Peyer's patch (tissue), 4 donors: ENCODE results near the gene SIRT2.

Experiments
- POLR2A ChIP-seq, 2 donors: fragments of 450-650 bp; IDR thresholded peaks; one replicate each; pipeline ENCODE4 v1.5.1; 2017; ENCODE audit warnings: antibody characterized with exemption in 2 of 2, mild to moderate bottlenecking in 2 of 2, moderate library complexity in 2 of 2
- TF ChIP-seq, protein P1 (sequence below), 6 experiments: fragments of 450-650 bp in 4 of 6; fragments of 200-600 bp in 2 of 6; sonication (generic) in 1 of 6; IDR thresholded peaks; one replicate each; pipeline ENCODE4 v1.5.1; 2017 to 2019; ENCODE audit warnings: antibody characterized with exemption in 6 of 6, mild to moderate bottlenecking in 3 of 6, moderate library complexity in 1 of 6

GRCh38 chr19:38861368-38861767, 38.0 kb downstream of the SIRT2 start:
- TF ChIP-seq, protein P1, sequence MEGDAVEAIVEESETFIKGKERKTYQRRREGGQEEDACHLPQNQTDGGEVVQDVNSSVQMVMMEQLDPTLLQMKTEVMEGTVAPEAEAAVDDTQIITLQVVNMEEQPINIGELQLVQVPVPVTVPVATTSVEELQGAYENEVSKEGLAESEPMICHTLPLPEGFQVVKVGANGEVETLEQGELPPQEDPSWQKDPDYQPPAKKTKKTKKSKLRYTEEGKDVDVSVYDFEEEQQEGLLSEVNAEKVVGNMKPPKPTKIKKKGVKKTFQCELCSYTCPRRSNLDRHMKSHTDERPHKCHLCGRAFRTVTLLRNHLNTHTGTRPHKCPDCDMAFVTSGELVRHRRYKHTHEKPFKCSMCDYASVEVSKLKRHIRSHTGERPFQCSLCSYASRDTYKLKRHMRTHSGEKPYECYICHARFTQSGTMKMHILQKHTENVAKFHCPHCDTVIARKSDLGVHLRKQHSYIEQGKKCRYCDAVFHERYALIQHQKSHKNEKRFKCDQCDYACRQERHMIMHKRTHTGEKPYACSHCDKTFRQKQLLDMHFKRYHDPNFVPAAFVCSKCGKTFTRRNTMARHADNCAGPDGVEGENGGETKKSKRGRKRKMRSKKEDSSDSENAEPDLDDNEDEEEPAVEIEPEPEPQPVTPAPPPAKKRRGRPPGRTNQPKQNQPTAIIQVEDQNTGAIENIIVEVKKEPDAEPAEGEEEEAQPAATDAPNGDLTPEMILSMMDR (IDR thresholded peaks at IDR 0.05) = no peak
- no peak for TF ChIP-seq POLR2A (IDR thresholded peaks at IDR 0.05)
